Superior temporal gyrus (tissue), 1 donor: ENCODE data around the gene ASRGL1.
"Not testable (repeated sequence)": the region's sequence is repeated elsewhere in the genome, so short reads cannot be mapped to it uniquely, and the experiment has no call there.

Experiments
- DNase-seq: peaks from one replicate; pipeline ENCODE4 v3.0.0-alpha.2; 2016; ENCODE audit errors: extremely low spot score

Gene ASRGL1

GRCh38 chr11:62352355-62353336 lies 15.4 kb downstream of the ASRGL1 start:
- DNase-seq: no peak

- DNase-seq: no peak
Measured at GRCh38 chr11:62353841-62354240, 16.6 kb downstream of the ASRGL1 start.

GRCh38 chr11:62358273-62358672 lies 21.0 kb downstream of the ASRGL1 start:
- no peak for DNase-seq

GRCh38 chr11:62359475-62359874 lies 22.2 kb downstream of the ASRGL1 start:
- DNase-seq: no peak

- peak; percentile 29 for DNase-seq
Measured at GRCh38 chr11:62360685-62361084, 23.4 kb downstream of the ASRGL1 start.

- DNase-seq: not testable (repeated sequence)
Measured at GRCh38 chr11:62368861-62369477, 31.7 kb downstream of the ASRGL1 start.

- no peak for DNase-seq
Measured at GRCh38 chr11:62370743-62371440, 33.6 kb downstream of the ASRGL1 start.

- no peak for DNase-seq
Measured at GRCh38 chr11:62372871-62373270, 35.6 kb downstream of the ASRGL1 start.

- no peak for DNase-seq
Measured at GRCh38 chr11:62373464-62374119, 36.3 kb downstream of the ASRGL1 start.

- DNase-seq: no peak
Measured at GRCh38 chr11:62374801-62375200, 37.6 kb downstream of the ASRGL1 start.

GRCh38 chr11:62378459-62379063 lies 41.3 kb downstream of the ASRGL1 start:
- DNase-seq: peak; percentile 96

- peak; percentile 84 for DNase-seq
Measured at GRCh38 chr11:62379586-62379985, 42.3 kb downstream of the ASRGL1 start.

GRCh38 chr11:62380821-62381245 lies 43.6 kb downstream of the ASRGL1 start:
- peak; percentile 95 for DNase-seq

- no peak for DNase-seq
Measured at GRCh38 chr11:62383822-62384221, 46.6 kb downstream of the ASRGL1 start.

- DNase-seq: not testable (repeated sequence)
Measured at GRCh38 chr11:62386083-62386482, 48.8 kb downstream of the ASRGL1 start.

- DNase-seq: no peak
Measured at GRCh38 chr11:62387381-62387780, 50.1 kb downstream of the ASRGL1 start.

- no peak for DNase-seq
Measured at GRCh38 chr11:62388999-62389398, 51.8 kb downstream of the ASRGL1 start.

- DNase-seq: no peak
Measured at GRCh38 chr11:62390237-62390636, 53.0 kb downstream of the ASRGL1 start.

GRCh38 chr11:62390722-62391121 lies 53.5 kb downstream of the ASRGL1 start:
- DNase-seq: no peak

GRCh38 chr11:62391642-62392425 lies 54.6 kb downstream of the ASRGL1 start:
- DNase-seq: no peak
